ENCODE data around the gene SLC29A2.

The SLC29A2 gene

DNA sequence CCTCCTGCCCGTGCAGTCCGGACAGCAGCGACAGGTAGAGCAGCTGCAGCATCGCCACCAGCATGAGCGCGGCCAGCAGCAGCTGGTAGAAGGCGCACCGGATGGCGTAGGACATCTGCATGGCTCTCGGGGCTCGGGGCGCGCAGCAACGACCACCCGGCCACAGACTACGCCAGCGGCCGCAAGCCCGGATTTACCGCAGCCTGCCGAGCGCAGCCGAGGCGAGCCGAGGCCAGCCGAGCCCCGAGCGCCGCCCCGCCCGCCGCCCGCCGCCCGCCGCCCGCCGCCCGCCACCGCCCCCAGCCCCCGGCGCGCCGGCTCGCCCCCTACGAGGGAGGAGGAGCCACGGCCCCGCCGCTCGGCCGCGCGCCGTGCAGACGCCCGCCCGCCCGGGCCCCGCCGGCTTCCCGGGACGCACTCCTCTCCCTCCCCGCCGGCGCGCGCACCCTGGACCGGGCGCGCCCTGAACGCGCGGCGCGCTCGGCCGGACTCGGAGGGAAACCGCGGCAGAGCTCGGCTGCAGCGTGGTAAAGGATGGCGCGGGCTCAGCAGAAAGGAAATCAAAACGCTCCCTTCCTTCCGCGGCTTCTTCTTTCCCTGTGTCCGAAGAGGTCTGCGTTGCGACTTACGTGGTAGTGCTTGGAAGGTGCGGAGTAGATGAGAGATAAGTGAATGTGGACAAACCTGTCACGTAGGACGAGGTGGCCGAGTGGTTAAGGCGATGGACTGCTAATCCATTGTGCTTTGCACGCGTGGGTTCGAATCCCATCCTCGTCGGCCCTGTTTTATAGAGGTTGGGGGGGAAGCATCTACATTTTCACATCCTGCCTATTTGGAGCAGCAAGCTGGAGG is 23.9 kb downstream of the SLC29A2 start, which contains the start of gene B4GAT1:
Gene B4GAT1, minus strand, starts transcription at position 205 of the 852 bp plus-strand sequence. Its CDS starts 84 bp downstream, at position 121.
- DNase-seq = peak; percentile 55

- no peak for DNase-seq
Observed at GRCh38 chr11:66346476-66347424, 24.8 kb downstream of the SLC29A2 start.

DNA sequence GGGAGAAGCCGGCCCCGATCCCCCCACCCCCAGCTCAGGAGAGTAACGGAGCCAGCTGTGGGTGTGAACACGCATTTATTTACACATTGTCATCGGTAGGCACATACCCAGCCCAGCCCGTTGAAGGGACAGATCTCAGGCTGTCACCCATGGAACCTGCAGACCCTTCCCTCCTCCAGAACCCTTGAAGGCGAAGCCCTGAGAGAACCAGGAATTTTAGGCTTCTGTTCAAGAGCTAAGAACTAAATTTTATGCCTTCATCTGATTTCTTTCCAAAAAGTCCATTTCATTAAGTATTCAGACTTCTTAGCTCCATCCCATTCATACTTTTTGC is 26.3 kb downstream of the SLC29A2 start:
- no peak for DNase-seq

DNA sequence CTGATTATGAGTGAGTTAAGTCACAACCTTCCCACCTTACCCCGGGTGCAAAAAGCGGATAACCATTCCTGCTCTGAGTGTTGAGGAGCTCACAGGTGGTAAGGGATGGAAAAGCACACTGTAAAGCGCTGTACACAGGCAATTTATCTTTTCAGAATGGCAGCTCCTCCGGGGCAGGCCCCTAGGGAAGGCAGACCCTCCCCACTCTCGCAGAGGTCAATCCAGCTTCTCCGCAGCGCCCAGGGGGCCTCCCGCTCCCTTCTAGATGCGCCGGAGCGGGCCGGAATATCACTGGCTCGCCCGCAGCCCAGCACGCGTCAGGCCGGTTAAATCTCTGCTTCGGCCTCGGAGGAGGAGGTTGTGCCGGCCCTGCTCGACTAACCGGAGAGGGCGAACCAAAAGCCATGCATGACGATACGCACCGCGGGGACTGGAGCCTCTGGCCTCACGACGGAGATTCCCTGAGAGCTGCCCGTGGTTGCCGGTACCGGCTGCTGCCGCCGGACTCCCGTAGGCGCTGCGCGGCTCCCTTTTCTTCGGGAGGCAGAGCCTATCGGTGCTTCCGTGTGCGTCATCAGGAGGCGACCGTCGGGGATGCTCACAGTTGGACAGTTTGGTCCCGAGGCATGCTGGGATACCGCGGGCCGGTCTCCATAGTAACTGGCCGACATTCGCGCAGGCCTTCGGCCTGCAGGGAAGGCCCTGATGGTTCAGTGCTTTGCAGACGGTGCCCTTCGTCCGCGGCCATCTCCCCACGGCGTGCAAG is 26.8 kb downstream of the SLC29A2 start, which contains the start of gene BRMS1:
Gene BRMS1, minus strand, starts transcription at position 555 of the 766 bp plus-strand sequence. CDS start 2,870 bp downstream, outside the sequence.
- peak; percentile 85 for DNase-seq

DNA sequence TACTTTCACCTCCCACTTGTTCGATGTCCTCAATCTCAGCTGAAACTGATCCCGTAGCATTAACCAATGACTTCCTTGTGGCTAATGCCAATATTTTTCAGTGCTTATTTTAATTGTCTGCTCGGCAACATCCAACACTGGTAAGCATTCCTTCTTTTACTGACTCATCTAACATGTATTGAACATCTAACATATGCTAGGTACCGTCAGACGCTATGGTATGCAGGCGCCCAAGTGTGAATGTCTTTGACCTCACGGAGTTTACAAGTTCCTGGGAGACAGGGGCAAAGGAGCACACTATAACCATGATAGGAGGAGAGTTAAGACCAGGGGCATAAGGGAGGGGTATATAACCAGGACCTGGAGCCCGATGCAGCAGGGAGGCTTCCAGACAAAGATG is 28.4 kb downstream of the SLC29A2 start:
- DNase-seq = no peak

DNA sequence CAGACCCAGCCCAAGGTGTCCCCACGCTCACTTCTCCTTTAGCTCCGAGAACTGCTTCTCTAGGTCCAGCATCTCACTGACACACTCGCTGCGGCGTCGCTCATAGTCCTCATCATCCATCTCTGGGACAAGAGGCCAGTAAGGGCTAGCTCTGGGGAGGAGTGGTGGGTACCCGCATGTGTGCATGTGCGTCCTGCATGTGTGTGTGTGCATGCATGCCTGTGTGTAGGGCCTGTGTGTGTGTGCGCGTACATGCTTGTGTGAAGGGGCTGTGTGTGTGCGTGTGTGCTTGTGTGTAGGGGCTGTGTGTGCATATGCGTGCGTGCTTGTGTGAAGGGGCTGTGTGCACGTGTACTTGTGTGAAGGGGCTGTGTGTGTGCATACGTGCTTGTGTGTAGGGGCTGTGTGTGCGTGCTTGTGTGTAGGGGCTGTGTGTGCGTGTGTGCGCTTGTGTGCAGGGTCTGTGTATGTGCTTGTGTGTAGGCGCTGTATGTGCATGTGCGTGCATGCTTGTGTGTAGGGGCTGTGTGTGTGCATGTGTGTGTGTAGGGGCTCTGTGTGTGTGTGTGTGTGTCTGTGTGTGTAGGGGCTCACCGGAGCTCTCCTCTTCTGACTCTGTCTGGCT is 29.9 kb downstream of the SLC29A2 start:
- DNase-seq = no peak

DNA sequence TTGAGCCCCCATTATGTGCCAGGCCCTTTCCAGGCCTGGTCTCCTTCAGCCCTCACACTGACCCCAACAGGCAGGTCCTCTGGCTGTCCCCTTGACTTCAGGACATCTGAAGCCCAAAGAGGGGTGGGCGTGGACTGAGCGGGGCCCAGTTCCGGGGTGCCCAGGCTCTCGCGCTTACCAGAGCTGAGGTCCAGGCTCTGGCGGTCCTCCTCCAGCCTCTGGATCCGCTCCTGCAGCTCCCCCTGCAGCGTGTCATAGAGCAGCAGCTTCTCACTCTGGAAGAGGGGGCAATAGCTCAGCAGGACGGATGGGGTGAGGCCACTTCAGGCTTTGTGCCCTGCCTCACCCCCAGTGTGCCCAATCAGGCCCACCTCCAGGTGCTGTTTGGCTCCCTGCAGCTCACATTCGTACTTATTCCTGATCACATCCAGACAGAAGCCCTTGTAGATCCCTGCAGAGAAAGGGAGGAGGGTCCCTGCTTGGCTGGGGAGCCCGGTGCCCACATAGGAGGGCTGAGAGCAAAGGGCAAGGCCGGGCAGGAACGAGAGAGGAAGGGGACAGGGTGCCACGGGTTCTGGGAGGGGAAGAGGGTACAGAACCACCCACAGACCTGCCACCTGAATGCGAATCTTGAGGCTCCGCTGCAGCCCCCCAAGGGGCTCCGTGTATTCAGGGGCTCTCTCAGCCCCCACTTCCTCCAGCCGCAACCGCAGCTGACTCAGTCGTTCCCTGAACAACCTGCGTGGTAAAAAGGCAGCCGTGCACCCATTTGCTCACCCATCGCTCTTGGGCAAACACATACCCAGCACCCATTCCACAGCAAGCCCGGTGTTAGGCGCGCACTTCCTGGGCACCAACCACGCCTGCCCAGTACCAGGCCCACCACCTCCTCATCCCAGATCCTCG is 30.7 kb downstream of the SLC29A2 start:
- no peak for DNase-seq

GRCh38 chr11:66339686-66340483 is 31.7 kb downstream of the SLC29A2 start:
- DNase-seq = no peak

DNA sequence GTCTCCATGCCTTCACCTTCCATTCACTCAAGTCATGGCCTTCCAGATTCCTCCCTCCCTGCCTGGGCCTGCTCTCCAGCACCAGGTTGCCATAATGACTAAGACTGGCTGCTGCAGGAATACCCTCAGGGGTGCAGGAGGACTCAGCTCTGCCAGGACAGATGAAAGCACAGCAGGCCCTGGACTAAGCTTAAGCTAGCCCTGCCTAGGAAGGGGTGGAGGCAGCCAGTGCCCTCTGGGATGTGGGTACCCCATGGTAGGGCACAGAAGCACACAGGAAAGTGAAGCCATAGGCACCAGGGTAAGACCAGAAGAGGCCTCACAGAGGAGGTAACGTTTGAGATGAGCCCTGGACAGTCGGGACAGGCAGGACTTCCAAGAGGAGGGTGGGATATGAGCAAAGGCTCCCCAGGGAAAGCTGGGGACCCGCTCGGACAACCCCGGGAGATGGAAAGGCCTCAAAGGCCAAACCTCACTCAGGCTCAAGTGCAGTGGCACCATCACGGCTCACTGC is 32.3 kb downstream of the SLC29A2 start:
- DNase-seq = no peak

GRCh38 chr11:66338276-66339161 is 33.0 kb downstream of the SLC29A2 start:
- no peak for DNase-seq

GRCh38 chr11:66337103-66337899 is 34.3 kb downstream of the SLC29A2 start:
- DNase-seq = no peak

- no peak for DNase-seq
Observed at GRCh38 chr11:66336234-66337102, 35.1 kb downstream of the SLC29A2 start, which contains the start of gene RIN1. Gene RIN1, minus strand, starts transcription at chr11:66336434. Its CDS starts 32 bp downstream, at chr11:66336402.

DNA sequence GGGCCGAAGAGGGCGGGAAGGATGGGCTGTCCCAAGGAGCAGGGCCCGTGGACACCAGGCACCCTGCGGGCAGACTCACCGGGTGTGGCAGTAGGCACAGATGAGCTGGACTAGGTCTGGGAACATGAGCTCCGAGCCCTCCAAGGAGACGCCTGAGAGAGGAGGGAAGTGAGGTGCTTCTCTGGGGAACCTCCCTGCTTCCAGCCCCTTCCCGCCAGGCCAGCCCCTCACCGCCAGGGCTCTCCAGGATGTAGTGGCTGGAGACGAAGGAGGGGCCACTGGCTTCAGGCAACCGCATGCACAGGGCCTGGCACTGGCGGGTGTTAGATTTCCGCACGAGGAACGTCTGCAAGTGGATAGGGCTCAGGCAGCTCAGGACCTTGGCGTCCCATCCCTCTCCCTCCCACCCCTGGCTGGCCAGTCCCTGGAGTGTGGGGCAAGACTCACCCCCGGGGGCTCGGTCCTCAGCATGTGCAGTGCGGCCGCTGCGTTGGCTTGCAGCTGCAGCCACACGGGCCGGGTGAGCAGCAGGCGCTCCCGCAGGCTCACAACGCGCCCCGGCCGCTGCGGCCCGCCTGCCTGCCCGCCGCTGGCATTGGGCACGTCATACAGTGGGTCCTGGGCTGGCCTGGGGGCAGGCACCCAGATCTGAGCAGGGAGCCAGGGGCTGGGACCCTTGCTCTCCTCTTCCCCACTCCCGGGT is 35.9 kb downstream of the SLC29A2 start:
- no peak for DNase-seq

- no peak for DNase-seq
Observed at GRCh38 chr11:66334605-66335442, 36.7 kb downstream of the SLC29A2 start.

Measured in activated gamma-delta T cell (primary cell).